Gastroesophageal sphincter (tissue), 3 donors: ENCODE data around the gene PNMT.

Experiments used
- CTCF ChIP-seq, 4 experiments: fragments of 200-600 bp in 2 of 4; fragments of 450-650 bp in 2 of 4; sonication (generic) in 1 of 4; IDR thresholded peaks; one replicate each; pipeline ENCODE4 v1.5.1; 2017 to 2019; ENCODE audit warnings: antibody characterized with exemption in 4 of 4, mild to moderate bottlenecking in 2 of 4, moderate library complexity in 2 of 4
- POLR2A ChIP-seq, 2 donors: fragments of 450-650 bp; IDR thresholded peaks; one replicate each; pipeline ENCODE4 v1.6.1; 2017; ENCODE audit warnings: antibody characterized with exemption in 2 of 2, mild to moderate bottlenecking in 2 of 2, moderate library complexity in 1 of 2
- POLR2AphosphoS5 ChIP-seq: sonication (generic); formaldehyde crosslinking; IDR thresholded peaks from one replicate; pipeline ENCODE4 v1.6.1; 2017; ENCODE audit warnings: antibody characterized with exemption

- no peak for TF ChIP-seq POLR2AphosphoS5
- no peak for TF ChIP-seq POLR2A (IDR thresholded peaks at IDR 0.05)
- TF ChIP-seq CTCF (IDR thresholded peaks at IDR 0.05): no peak
Observed at GRCh38 chr17:39629898-39630297, 38.4 kb upstream of the PNMT start.
